ENCODE results near the gene LIME1. TPM values are rescaled to one million over a fixed set of nuclear protein-coding genes. Genes with fewer than 3 reads are reported as not detected.

LIME1 gene
- total RNA-seq, 2 experiments from 2014 or later, result 149 to 165 TPM

DNA sequence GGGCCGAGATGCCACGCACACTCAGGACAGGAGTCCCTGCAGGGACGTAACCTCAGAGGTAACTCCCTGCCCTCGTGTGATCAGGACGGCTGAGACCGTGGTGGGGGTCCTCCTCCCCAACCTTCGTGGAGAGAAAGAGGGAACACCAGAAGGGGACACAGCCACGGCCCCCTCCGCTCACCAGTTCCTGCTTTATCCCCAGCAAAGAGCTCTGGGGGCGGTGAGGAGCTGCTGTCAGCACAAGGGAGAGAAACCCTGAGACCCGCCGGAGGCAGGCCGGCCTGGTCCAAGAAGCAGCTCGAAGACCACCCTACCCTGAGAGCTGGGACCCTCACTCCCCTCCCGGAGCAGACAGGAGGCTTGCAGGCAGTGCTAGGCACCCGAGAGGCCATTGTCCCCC lies 47.5 kb downstream of the LIME1 start:
- no peaks in the 10 kb centered on the region for H3K36me3 Mint-ChIP-seq (ENCODE audit: low read depth)
- no peak overlapping the region for H3K4me3 Mint-ChIP-seq
- H3K27ac ChIP-seq (ENCODE audit: low read depth in 1 of 2, low read length in 2 of 2), result no peak overlapping the region
- H3K4me1 ChIP-seq (ENCODE audit: insufficient read depth, low read length), result peaks cover 23% of the 10 kb centered on the region
- DNase-seq, result no peak
- no peak overlapping the region for H3K4me3 ChIP-seq (ENCODE audit: low read length)
- intact Hi-C loops (cut with DNase I, micrococcal nuclease), result loop anchor here (2.0 to 10.0 kb wide), 4 partner anchors 43 to 341 kb away; partner anchors contain the start of genes LIME1 (in 1 of the 2), SAMD10 (in 1 of the 2) and SLC2A4RG (in 1 of the 2)
- no peak for ATAC-seq (ENCODE audit: poor library complexity)
- peaks cover 23% of the 10 kb centered on the region for H3K4me1 Mint-ChIP-seq (ENCODE audit: low read depth)
- no peaks in the 10 kb centered on the region for H3K9me3 ChIP-seq (ENCODE audit: control insufficient read depth in 1 of 2, insufficient read depth in 1 of 2, low read length in 2 of 2)
- H3K9me3 Mint-ChIP-seq, result no peaks in the 10 kb centered on the region
- CTCF ChIA-PET, result interaction anchor here (0.9 to 3.0 kb wide), 3 partner anchors 77 to 190 kb away, joined by 3 to 19 read pairs (median 4); partner anchors contain the start of genes ARFRP1, TPD52L2 and ZGPAT
- H3K27me3 Mint-ChIP-seq, result no peaks in the 10 kb centered on the region
- no peaks in the 10 kb centered on the region for H3K27me3 ChIP-seq (ENCODE audit: control insufficient read depth in 1 of 2, insufficient read depth in 2 of 2, low read length in 2 of 2)
- no peak overlapping the region for H3K27ac Mint-ChIP-seq
- POLR2A ChIA-PET, result interaction anchor here (1.4 kb wide), 1 partner anchor 47 kb away, joined by 3 read pairs; the partner anchor contains the start of gene LIME1
- TF ChIP-seq, protein P1, sequence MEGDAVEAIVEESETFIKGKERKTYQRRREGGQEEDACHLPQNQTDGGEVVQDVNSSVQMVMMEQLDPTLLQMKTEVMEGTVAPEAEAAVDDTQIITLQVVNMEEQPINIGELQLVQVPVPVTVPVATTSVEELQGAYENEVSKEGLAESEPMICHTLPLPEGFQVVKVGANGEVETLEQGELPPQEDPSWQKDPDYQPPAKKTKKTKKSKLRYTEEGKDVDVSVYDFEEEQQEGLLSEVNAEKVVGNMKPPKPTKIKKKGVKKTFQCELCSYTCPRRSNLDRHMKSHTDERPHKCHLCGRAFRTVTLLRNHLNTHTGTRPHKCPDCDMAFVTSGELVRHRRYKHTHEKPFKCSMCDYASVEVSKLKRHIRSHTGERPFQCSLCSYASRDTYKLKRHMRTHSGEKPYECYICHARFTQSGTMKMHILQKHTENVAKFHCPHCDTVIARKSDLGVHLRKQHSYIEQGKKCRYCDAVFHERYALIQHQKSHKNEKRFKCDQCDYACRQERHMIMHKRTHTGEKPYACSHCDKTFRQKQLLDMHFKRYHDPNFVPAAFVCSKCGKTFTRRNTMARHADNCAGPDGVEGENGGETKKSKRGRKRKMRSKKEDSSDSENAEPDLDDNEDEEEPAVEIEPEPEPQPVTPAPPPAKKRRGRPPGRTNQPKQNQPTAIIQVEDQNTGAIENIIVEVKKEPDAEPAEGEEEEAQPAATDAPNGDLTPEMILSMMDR (IDR thresholded peaks at IDR 0.05), result no peak
- H3K36me3 ChIP-seq (ENCODE audit: insufficient read depth, low read length), result no peaks in the 10 kb centered on the region

DNA sequence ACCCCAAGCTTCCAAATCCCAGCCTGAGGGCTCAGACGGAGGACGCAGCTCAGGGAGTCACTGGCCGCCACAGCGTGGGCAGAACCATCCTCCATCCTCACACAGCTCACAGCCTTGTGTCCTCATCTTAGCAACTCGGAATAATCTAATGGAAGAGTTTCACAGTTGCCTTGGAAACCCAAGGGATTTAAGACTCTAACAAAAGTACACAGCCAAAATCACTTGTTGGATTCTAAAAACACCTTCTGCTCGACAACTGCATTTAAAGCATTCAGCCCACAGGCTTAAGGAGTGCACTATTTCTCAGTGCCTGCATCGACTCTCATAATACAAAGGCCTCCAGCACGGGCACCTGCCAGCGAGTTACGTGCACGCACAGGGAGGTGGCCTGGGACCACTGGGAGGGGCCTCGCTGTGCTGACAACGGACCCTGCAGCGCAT lies 49.2 kb downstream of the LIME1 start:
- Mint-ChIP-seq H3K9me3 (no peaks in the 10 kb centered on the region), H3K4me1 (ENCODE audit: low read depth) (peaks cover 23% of the 10 kb centered on the region), H3K4me3 (no peak overlapping the region), H3K27ac (no peak overlapping the region), H3K27me3 (no peaks in the 10 kb centered on the region), H3K36me3 (ENCODE audit: low read depth) (no peaks in the 10 kb centered on the region)
- ChIA-PET POLR2A (interaction anchor here (0.9 to 1.8 kb wide), 6 partner anchors 35 to 79 kb away, joined by 3 to 9 read pairs (median 4); partner anchors contain the start of genes ARFRP1, TPD52L2 and ZGPAT), CTCF (interaction anchor here (0.6 to 2.3 kb wide), 15 partner anchors 10 to 248 kb away, joined by 3 to 15 read pairs (median 5); partner anchors contain the start of genes ARFRP1, LIME1, PTK6 and TPD52L2)
- TF ChIP-seq, protein P1 (IDR thresholded peaks at IDR 0.05), result no peak
- H3K4me1 ChIP-seq (ENCODE audit: insufficient read depth, low read length), result peaks cover 23% of the 10 kb centered on the region
- DNase-seq (no peak), ATAC-seq (ENCODE audit: poor library complexity) (no peak)
- intact Hi-C loops (cut with DNase I, micrococcal nuclease), result loop anchor here (1.0 to 10.0 kb wide), 5 partner anchors 77 to 339 kb away; partner anchors contain the start of genes ABHD16B (in 1 of the 2) and SAMD10 (in 1 of the 2)
- H3K27me3 ChIP-seq (ENCODE audit: control insufficient read depth in 1 of 2, insufficient read depth in 2 of 2, low read length in 2 of 2), result no peaks in the 10 kb centered on the region
- H3K4me3 ChIP-seq (ENCODE audit: low read length), result no peak overlapping the region
- H3K36me3 ChIP-seq (ENCODE audit: insufficient read depth, low read length), result no peaks in the 10 kb centered on the region
- no peak overlapping the region for H3K27ac ChIP-seq (ENCODE audit: low read depth in 1 of 2, low read length in 2 of 2)
- no peaks in the 10 kb centered on the region for H3K9me3 ChIP-seq (ENCODE audit: control insufficient read depth in 1 of 2, insufficient read depth in 1 of 2, low read length in 2 of 2)

DNA sequence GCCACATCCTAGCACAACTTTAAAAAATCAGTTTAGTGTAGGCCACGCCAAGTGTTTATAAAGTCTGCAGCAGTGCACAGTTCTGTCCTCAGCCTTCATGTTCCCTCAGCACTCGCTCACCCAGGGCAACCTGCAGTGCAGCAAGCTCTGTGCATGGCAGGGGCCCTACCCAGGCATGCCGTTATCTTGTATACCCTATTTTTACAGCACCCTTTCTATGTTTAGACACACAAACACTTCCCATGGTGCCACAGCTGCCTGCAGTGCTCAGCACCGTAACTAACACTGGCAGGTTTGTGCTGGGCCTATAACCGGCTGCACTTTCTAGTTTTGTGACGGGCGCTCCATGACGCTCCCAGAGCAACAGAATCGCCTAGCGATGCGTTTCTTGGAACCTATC lies 50.8 kb downstream of the LIME1 start:
- TF ChIP-seq, protein P1 (IDR thresholded peaks at IDR 0.05), result no peak
- H3K4me3 Mint-ChIP-seq, result no peak overlapping the region
- H3K4me1 Mint-ChIP-seq (ENCODE audit: low read depth), result peaks cover 13% of the 10 kb centered on the region
- intact Hi-C loops (cut with DNase I, micrococcal nuclease), result loop anchor here (1.0 to 10.0 kb wide), 5 partner anchors 75 to 337 kb away; partner anchors contain the start of genes ABHD16B (in 1 of the 2) and SAMD10 (in 1 of the 2)
- no peak overlapping the region for H3K27ac ChIP-seq (ENCODE audit: low read depth in 1 of 2, low read length in 2 of 2)
- no peaks in the 10 kb centered on the region for H3K27me3 Mint-ChIP-seq
- H3K36me3 ChIP-seq (ENCODE audit: insufficient read depth, low read length), result no peaks in the 10 kb centered on the region
- H3K4me1 ChIP-seq (ENCODE audit: insufficient read depth, low read length), result peaks cover 12% of the 10 kb centered on the region
- ChIA-PET POLR2A (interaction anchor here (1.8 kb wide), 1 partner anchor 77 kb away, joined by 9 read pairs; the partner anchor contains the start of gene TPD52L2), CTCF (interaction anchor here (2.0 to 2.3 kb wide), 2 partner anchors 50 to 80 kb away, joined by 15 read pairs; partner anchors contain the start of genes ARFRP1, LIME1 and ZGPAT)
- no peak for ATAC-seq (ENCODE audit: poor library complexity)
- DNase-seq, result no peak
- no peak overlapping the region for H3K4me3 ChIP-seq (ENCODE audit: low read length)
- no peaks in the 10 kb centered on the region for H3K36me3 Mint-ChIP-seq (ENCODE audit: low read depth)
- no peaks in the 10 kb centered on the region for H3K9me3 Mint-ChIP-seq
- no peaks in the 10 kb centered on the region for H3K27me3 ChIP-seq (ENCODE audit: control insufficient read depth in 1 of 2, insufficient read depth in 2 of 2, low read length in 2 of 2)
- no peak overlapping the region for H3K27ac Mint-ChIP-seq
- no peaks in the 10 kb centered on the region for H3K9me3 ChIP-seq (ENCODE audit: control insufficient read depth in 1 of 2, insufficient read depth in 1 of 2, low read length in 2 of 2)
